Measurements from ENCODE around the gene MAPKAP1.

Gene MAPKAP1

DNA sequence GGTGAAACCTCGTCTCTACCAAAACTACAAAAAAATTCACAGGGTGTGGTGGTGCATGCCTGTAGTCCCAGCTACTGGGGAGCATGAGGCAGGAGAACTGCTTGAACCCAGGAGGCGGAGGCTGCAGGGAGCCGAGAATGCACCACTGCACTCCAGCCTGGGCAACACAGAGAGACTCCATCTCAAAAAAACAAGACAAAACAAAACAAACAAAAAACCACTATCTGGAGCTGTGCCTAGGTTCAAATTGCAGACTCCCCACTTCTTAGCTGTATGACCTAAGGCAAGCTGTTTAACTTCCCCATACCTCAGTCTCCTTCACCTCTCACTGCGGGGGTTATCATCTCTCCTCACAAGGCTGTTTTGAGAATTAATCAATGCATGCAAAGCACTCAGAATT lies 68.0 kb downstream of the MAPKAP1 start:
- DNase-seq: no peak

DNA sequence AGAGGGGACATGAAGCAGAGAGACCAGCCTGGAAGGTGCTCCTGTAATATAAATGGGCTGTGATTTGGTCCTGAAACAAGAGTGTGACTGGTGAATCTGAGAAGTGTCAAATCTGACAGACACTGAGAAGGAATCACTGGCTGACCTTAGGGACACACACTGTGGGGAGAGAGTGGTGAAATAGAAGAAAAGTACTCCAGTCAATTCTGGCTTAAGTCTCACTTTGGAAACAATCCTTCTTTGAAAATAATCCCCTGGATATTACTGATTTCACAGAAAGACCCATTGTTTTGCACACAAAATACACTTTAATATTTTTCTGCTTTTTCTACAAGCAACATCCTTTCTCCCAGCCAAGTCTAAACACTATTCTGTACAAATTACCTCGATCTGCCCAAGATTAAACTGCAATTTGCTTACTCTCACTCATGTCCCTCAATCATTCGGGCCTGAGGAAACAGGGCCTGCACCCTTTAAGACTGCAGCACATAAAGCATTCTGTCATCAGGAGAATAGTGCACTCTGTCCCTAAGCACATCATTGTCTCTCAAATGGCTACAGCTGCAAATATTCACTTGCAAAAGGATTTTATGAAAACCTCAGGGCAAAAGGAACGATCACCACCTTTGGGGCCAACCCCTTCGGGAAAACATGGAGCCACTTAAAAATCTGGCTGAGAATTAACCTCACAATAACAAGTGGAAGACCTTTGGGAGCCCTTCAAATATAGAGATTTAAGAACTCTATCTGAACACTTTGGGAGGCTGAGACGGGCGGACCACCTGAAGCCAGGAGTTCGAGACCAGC lies 68.6 kb downstream of the MAPKAP1 start:
- no peak for DNase-seq

DNA sequence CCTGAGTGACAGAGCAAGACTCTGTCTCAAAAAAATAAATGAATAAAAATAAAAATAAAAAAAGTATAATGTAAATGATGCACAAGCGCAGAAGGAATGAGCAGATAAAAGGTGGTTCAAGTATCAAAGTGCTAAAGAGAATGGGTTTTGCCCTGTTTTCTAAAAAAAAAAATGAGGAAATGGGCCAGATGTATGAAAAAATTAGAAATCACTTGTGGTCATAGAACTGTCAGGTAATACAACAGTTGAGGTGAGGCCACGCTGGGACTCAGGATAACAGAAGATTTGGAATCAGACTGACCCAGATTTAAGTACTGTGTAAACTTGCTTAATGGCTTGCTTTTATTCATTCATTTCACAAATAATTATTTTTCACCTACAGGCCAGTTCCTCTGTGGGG lies 69.8 kb downstream of the MAPKAP1 start:
- no peak for DNase-seq

DNA sequence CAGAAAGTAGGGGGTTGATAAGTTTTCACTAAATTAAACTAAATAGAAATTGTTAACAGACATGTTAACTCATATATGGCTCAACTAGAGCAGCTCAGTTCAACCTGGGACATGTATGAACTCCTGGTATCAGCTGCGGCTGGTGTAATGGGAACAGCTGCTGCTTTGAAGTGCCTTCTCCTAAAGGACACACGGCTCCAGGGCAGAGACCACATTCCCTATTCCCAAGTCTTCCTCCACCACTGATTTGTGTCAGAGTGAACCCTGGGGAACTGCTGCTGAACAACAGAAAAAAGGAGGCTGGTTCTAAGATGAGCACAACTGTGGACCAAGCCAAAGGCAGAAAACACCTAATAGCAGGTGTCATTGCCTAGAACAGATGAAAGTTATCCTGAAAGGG lies 71.1 kb downstream of the MAPKAP1 start:
- DNase-seq: no peak

DNA sequence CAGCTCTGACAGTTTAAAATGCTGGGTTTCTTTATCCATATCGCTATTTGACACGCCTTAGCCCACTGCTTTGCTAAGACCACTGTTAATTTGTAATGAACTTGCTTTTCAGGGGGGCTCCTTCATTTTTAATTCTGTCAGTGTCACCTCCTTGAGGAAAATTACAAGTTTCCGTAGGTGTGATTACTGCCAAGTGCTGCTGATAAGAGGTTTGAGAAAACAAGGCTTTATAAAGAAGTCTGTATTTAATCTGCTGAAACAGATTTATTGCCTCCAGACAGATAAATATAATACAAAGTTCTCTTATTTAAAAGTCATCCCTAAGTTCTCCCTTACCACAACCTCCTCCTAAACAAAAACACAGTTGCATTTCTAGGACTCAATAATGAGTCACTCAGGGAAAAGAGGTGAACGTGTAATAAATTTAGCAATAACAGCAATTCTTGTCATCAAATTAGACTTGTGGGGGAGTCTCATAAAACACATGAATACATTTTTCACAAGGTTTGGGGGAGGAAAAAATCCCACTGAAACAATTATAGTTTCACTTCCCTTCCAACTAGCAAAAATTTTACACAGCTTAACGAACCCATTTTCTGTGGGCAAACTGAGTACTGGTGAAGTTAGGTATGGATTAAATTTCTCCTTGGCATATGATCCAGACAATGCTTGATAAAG lies 72.8 kb downstream of the MAPKAP1 start:
- DNase-seq: peak; percentile 17

DNA sequence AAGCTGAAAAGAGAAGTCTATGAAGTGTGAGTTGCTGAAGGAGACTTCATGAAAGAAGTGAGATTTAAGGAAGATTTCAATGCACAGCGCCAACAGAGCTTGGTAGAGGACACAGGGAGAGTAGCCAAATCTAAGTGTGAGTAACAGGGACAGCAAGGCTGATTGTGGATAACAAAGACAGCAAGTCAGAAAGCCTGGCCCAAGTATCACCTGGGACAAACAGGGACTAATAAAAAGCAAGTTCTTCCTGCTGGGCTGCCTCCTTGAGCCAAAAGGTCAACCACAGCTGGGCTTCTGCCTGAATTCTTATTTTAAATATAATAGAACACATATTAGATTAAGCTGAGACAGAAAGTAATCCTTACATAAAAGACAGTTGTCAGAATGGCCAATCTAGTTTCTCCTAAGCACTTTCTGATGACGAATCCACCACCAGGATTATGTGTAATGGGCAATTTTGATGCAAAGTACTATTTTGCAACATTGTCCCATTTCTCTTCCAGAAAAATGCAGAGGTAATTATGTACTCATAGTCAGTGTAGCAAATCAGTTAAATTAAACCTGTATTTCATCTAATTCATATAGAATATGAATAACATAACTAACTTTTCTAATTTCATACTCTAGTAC lies 73.8 kb downstream of the MAPKAP1 start:
- no peak for DNase-seq

DNA sequence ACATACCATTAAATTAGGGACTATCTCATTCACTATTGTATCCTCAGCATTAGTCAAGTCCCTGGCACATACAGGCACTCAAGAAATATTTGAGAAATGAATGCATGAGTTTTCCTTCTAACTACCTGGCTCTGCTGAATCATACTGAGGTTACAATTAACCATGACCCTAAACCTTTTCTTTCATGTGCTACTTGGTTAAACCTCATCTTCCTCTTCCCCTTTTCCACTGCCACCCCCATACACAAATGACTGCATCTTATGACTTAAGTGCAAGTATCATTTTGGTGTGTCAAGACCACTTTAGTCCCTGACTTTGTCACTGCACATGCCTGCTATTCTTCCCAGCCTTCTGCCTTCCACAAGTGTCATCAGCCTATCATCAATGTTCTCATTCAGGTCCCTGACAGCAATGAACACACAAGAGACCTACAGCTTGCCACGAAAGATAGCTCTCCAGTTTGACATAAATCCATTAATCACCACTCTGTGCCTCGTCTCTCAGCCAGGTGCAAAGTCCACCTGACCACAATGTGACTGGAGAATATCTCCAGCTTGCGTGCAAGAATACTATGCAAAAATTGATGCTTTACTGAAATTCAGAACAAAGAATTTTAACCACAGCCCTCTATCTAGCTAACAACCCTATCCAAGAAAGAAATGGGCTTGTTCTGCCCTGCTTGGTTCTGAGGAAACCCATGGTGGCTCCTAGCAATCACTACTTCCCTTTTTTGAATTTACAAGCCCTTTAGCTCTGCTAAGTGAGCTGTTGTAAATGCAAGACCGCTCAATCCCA lies 74.5 kb downstream of the MAPKAP1 start:
- DNase-seq: no peak

DNA sequence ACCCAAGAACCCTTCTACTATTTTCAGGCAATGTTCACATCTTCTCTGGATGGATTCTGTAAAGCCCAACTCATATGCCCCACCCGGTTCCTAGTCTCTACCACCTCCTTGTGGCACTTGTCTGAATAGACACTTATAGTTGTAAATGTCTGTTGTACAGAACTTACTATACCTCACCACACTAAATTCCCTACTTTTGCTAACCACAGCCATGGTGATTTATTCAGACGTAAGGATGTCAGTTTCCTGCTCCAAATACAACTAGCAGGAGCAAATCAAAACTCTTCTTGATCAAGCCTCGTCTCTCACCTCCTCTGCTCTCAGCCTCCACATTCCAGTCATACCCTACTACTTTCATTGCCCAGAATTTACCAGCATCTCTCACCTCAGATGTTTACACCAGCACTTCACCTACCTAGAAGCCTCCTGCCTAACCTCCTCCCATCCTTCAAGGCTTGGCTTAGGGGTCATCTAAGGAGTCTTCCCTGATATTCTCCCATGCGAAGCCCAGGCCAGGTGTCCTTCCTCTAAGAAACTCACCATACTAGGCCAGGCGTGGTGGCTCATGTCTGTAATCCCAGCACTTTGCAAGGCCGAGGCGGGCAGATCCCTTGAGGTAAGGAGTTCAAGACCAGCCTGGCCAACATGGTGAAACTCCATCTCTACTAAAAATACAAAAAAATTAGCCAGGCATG lies 75.5 kb downstream of the MAPKAP1 start:
- DNase-seq: peak; percentile 52

DNA sequence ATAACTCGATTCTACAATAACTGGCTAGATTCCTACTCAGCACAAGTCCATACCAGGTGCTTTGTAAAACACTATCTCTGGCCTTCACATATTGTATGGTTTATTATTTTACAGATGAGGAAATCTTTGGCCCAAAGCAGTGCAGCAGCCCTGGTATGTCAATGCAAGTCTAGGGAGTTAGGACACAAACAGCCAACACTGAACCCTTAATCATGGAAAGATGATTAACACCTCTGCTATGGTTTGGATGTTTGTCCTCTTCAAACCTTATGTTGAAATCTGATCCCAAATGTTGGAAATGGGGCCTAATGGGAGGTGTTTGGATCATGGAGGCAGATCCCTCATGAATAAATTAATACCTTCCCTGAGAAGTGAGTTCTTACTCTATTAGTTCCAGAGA lies 76.6 kb downstream of the MAPKAP1 start:
- DNase-seq: peak; percentile 17

DNA sequence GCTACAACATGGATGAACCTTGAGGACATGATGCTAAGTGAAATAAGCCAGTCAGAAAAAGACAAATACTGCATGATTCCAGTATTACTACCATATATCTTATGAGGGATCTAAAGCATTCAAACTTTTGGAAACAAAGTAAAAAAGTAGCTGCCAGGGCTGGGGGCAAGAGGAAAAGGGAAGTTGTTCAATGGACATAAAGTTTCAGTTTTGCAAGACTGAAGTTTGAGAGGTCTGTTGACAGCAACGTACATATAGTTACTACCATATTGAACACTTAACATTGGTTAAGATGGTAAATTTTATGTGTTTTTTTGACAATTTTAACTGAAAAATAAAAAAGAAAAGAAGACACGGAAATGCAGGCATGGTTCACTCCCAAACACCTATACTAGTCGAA lies 77.6 kb downstream of the MAPKAP1 start:
- DNase-seq: no peak

- DNase-seq: no peak
These were observed 80.8 kb downstream of the MAPKAP1 start for GRCh38 chr9:125626187-125626586.

- DNase-seq: no peak
These were observed 85.8 kb downstream of the MAPKAP1 start for GRCh38 chr9:125621170-125621569.

- no peak for DNase-seq
These were observed 86.8 kb downstream of the MAPKAP1 start for GRCh38 chr9:125620216-125620615.

- DNase-seq: no peak
These were observed 89.9 kb downstream of the MAPKAP1 start for GRCh38 chr9:125617087-125617486.

DNA sequence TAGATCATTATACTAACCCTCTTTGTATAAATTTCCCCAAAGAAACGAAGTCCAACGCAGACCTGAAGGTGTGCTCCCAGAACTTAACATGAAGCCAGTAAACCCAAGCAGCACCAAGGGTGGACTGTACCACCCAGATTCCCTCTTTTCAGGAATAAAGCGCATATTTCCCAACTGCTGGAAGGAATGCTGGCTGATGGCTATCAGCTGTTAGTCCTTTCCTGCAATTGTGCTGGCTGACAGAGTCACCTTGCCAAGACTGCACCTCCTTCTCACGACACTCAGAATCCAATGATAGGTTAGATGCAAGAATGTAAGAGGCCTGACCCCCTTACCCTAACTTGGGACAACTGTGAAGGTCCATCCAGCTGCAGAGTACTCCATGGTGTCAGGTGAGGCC lies 93.9 kb downstream of the MAPKAP1 start:
- DNase-seq: no peak

DNA sequence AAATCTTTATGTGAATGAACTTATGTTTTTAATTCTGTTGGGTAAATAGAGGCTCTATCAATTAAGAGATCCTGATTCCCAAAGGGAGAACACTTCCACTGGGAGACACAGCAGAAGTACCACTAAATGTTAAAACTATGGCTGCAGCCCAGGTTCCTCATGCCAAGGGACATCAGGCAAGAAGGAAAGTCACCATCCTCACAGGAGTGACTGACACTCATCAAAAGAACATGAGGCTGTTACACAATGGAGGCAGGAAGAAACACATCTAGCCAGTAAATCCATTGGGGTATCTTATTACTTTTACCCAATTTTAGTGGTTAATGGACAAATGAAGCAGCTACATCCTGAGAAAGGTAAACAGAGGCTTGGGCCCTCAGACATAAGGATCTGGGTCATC lies 94.4 kb downstream of the MAPKAP1 start:
- no peak for DNase-seq

DNA sequence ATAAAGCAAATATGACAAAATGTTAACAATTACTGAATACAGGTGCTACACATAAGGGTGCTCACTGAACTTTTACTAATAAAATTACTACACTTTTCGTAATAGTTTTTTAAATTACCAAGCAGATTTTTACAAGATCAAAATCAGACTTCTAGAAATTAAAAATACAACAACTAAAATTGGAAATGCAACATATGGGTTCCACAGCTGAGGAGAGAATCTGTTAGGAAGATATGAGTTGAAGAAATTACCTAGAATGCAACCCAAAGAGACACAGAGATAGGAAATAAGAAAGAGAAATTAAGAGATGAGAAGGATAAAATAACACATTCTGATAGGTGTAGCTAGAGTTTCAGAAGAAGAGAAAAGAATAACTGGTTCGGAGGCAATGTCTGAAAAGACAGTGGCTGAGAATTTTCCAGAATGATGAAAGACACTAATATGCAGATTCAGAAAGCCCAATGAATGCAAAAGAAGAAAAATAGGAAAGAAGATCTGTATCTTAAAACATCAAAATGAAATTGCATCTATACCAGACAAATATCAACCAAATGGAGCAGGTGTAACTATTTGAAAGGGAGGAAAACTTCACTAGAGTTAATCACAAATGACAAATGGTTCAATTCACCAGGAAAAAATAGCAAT lies 95.8 kb downstream of the MAPKAP1 start:
- DNase-seq: no peak

DNA sequence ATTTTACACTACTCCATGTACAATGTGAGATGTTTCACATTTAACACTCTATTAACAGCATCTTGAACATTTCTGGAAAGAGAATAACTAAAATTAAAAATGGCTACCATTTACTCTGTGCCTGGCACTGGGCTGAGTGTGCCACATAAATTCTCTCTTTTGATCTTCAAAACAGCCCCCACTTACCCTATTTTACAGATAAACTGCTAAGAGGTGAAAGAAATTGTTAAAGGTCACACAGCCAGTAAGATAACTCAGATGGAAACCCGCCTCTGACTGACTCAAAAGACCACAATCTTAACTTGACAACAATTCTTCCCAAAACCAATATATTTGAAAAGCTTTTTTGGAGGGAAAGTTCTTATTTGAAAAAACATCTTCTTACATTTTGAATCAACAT lies 97.3 kb downstream of the MAPKAP1 start:
- DNase-seq: no peak

DNA sequence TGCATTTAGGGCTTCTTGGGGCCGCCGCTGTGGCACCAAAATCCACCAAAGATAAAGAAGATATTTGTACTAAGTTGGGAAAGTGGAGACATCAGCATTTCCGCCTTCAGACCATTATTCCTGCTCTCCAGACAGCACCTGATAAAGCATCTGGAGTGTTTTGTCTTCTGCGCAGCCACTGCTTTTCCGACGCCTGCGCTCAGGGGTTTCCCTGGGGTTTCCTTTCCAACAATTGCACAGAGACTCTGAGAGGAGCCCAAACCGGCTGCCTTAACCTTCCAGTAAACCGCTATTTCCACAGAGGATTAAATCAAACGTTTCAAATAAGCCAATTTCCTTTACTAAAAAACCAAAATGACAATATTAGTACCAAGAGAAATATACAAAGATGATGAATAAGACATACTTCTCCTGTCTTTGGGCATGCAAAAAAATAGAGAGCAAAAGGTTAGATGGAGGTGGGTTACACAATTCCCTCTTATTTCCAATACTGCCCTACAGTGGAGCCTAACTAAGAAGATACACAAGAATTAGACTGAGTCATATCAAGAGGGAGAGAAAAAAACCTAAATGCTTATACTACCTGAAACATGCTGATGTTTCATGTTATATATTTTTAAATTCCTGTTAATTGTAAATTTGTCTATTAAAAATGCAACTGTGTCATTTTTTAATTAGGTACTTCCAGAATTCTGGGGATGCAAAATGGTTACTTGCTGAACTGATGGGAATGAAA lies 98.4 kb downstream of the MAPKAP1 start:
- no peak for DNase-seq

DNA sequence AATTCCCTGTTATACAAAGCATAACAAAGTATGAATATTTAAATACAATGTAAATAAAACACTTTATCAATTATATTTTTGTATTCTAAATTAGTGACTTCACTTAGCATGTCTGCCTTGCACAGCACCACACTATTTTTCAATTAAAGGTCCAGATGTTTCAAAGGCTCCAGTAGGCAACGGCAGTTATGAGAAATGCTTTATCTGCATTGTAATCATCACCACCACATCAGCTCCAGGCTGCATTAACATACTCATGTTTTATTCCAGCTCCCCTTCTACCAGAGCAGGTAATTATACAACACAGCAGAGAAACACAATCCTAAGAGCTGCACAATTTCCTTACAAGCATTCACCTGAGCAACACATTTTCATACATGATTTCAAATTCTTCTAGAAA lies 102.8 kb downstream of the MAPKAP1 start:
- DNase-seq: no peak

DNA sequence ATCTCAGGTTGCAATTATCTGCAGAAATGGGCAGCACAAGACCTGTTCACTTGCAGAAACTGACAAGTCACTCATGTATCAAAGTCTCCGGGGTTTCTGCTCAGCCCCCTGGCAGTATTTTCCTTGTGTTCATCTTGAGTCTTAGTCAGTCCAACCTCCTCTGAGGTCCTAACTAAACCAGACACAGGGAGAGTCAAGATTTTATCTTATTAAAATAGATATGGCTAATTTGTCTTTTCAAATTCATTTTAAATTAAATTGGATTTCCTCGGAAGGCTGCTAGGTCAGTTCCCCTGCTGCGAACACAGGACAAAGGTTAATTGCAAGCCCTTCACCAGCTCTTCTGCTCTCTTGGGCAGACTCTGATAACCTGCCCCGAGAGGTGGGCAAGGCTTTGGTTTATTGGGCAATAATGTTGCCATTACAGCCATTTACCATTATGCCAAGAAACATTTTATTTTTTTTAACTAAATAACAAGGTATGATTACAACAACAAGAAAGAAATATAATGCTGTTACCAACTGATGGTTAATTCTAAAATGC lies 103.5 kb downstream of the MAPKAP1 start:
- no peak for DNase-seq

All from fibroblast of skin of back (primary cell).